ENCODE data around the gene HUWE1. TPM values are rescaled to one million over a fixed set of nuclear protein-coding genes. Genes with fewer than 3 reads are reported as not detected.
"Not testable (repeated sequence)": the region's sequence is repeated elsewhere in the genome, so short reads cannot be mapped to it uniquely, and the experiment has no call there.

Gene HUWE1
- total RNA-seq: 100 to 1,000 TPM; 544 to 560 TPM

GRCh38 chrX:53686151-53686885 lies at the start of gene HUWE1:
Gene HUWE1 (minus strand): TSS chrX:53686719. CDS start chrX:53654107, 32,612 bp downstream.
- H3K4me1 Mint-ChIP-seq (ENCODE audit: low read depth): peaks cover 12% of the 10 kb centered on the region
- CTCF ChIA-PET: interaction anchor here (0.6 to 2.2 kb wide), 4 partner anchors 28 to 1475 kb away, joined by 3 to 11 read pairs (median 6); no protein-coding TSS in a partner anchor
- peaks cover 37% of the 10 kb centered on the region for H3K36me3 Mint-ChIP-seq

DNA sequence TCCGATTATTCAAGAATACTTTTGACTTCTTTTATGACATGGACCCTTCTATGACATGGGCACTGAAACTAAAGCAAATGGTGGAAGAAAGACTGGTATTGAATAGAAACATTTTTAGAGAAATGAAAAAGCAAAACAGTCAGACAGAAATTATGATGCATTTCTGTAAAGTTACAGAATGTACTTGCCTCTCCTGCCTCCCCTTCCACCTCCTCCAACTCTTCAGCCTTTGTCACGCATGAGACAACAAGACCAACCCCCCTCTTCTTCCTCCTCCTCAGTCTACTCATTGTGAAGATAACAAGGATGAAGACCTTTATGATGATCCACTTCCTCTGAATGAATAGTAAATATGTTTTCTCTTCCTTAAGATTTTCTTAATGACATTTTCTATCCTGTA lies 46.3 kb upstream of the HUWE1 start:
- Mint-ChIP-seq H3K36me3 (peaks cover 17% of the 10 kb centered on the region), H3K27me3 (no peaks in the 10 kb centered on the region), H3K27ac (peak overlapping the region; percentile 100), H3K9me3 (no peaks in the 10 kb centered on the region), H3K4me3 (peak overlapping the region; percentile 60), H3K4me1 (ENCODE audit: low read depth) (peaks cover 67% of the 10 kb centered on the region)
- intact Hi-C loops (cut with micrococcal nuclease): loop anchor here (1.0 to 5.0 kb wide), 3 partner anchors 16 to 100 kb away; no protein-coding TSS in a partner anchor
- CTCF ChIA-PET: interaction anchor here (1.0 to 1.8 kb wide), 2 partner anchors 16 to 18 kb away, joined by 4 to 7 read pairs; no protein-coding TSS in a partner anchor
- DNase-seq: peak; percentile 56
- POLR2A ChIA-PET: interaction anchor here (1.6 to 5.3 kb wide), 3 partner anchors 16 to 49 kb away, joined by 6 to 79 read pairs (median 7); partner anchors contain the start of gene HUWE1

More at GRCh38 chrX:53686151-53686885, at the start of gene HUWE1:
- Mint-ChIP-seq H3K9me3 (no peaks in the 10 kb centered on the region), H3K4me3 (peak within 1 kb of the TSS; percentile 92), H3K27me3 (no peaks in the 10 kb centered on the region), H3K27ac (peak within 1 kb of the TSS; percentile 96)
- POLR2A ChIA-PET: interaction anchor here (0.6 to 6.3 kb wide), 13 partner anchors 8 to 953 kb away, joined by 3 to 202 read pairs (median 3); partner anchors contain the start of gene PHF8
- DNase-seq: peak; percentile 88
- intact Hi-C loops (cut with micrococcal nuclease): no loop called here

GRCh38 chrX:53729751-53730150 lies 43.2 kb upstream of the HUWE1 start:
- intact Hi-C loops (cut with micrococcal nuclease): loop anchor here (5.0 kb wide), 1 partner anchor 103 kb away; no protein-coding TSS in a partner anchor
- Mint-ChIP-seq H3K4me3 (no peak overlapping the region), H3K36me3 (peaks cover under 1% of the 10 kb centered on the region), H3K27me3 (no peaks in the 10 kb centered on the region), H3K9me3 (peaks cover under 1% of the 10 kb centered on the region), H3K27ac (peak overlapping the region; percentile 88), H3K4me1 (ENCODE audit: low read depth) (peaks cover 57% of the 10 kb centered on the region)
- ChIA-PET POLR2A (interaction anchor here (1.7 to 2.6 kb wide), 2 partner anchors 13 to 46 kb away, joined by 3 to 26 read pairs; no protein-coding TSS in a partner anchor), CTCF (no interaction called here)
- DNase-seq: no peak

DNA sequence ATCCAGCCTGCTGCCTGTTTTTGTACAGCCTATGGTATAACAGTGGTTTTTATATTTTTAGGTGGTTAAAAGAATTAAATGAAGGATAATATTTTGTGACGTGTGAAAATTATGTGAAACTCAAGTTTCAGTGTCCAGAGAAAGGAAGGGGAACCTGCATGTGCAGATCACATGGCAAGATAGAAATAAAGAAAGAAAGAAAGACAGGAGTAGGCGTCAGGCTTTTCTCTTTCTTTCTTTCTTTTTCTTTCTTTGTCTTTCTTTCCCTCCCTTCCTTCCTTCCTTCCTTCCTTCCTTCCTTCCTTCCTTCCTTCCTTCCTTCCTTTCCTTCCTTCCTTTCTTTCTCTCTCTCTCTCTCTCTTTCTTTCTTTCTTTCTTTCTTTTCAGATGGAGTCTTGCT lies 42.0 kb upstream of the HUWE1 start:
- ChIA-PET POLR2A (interaction anchor here (2.7 kb wide), 1 partner anchor 12 kb away, joined by 20 read pairs; no protein-coding TSS in a partner anchor), CTCF (no interaction called here)
- Mint-ChIP-seq H3K36me3 (peaks cover 8% of the 10 kb centered on the region), H3K27me3 (no peaks in the 10 kb centered on the region), H3K4me1 (ENCODE audit: low read depth) (peaks cover 51% of the 10 kb centered on the region), H3K9me3 (peaks cover 2% of the 10 kb centered on the region), H3K27ac (peak overlapping the region; percentile 89), H3K4me3 (no peak overlapping the region)
- intact Hi-C loops (cut with micrococcal nuclease): no loop called here
- no peak for DNase-seq

- DNase-seq: no peak
- intact Hi-C loops (cut with micrococcal nuclease): no loop called here
- Mint-ChIP-seq H3K4me3 (no peak overlapping the region), H3K27ac (peak overlapping the region; percentile 89), H3K9me3 (peaks cover 2% of the 10 kb centered on the region), H3K36me3 (peaks cover 9% of the 10 kb centered on the region), H3K27me3 (no peaks in the 10 kb centered on the region), H3K4me1 (ENCODE audit: low read depth) (peaks cover 40% of the 10 kb centered on the region)
- ChIA-PET POLR2A (interaction anchor here (1.5 kb wide), 1 partner anchor 39 kb away, joined by 3 read pairs; the partner anchor contains the start of gene HUWE1), CTCF (interaction anchor here (0.6 kb wide), 1 partner anchor 43 kb away, joined by 3 read pairs; no protein-coding TSS in a partner anchor)
Observed at GRCh38 chrX:53724872-53725271, 38.4 kb upstream of the HUWE1 start.

DNA sequence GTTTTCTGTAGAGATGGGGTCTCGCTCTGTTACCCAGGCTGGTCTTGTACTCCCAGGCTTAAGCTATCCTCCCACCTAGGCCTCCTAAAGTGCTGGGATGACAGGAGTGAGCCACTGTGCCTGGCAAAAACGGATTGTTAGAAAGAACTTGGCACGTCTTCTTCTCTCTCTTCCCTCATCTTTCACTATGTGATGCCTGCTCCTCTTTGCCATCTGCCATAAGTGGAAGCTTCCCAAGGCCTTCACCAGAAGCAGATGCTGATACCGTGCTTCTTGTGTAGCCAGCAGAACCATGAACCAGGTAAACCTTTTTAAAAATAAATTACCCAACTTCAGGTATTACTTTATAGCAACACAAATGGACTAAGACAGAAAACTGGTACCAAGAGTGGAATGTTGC lies 36.9 kb upstream of the HUWE1 start:
- CTCF ChIA-PET: no interaction called here
- intact Hi-C loops (cut with micrococcal nuclease): no loop called here
- Mint-ChIP-seq H3K4me3 (no peak overlapping the region), H3K36me3 (peaks cover 14% of the 10 kb centered on the region), H3K4me1 (ENCODE audit: low read depth) (peaks cover 33% of the 10 kb centered on the region), H3K27ac (peak overlapping the region; percentile 29), H3K27me3 (no peaks in the 10 kb centered on the region), H3K9me3 (peaks cover 2% of the 10 kb centered on the region)
- DNase-seq: no peak
- POLR2A ChIA-PET: interaction anchor here (1.5 kb wide), 1 partner anchor 37 kb away, joined by 3 read pairs; the partner anchor contains the start of gene HUWE1

DNA sequence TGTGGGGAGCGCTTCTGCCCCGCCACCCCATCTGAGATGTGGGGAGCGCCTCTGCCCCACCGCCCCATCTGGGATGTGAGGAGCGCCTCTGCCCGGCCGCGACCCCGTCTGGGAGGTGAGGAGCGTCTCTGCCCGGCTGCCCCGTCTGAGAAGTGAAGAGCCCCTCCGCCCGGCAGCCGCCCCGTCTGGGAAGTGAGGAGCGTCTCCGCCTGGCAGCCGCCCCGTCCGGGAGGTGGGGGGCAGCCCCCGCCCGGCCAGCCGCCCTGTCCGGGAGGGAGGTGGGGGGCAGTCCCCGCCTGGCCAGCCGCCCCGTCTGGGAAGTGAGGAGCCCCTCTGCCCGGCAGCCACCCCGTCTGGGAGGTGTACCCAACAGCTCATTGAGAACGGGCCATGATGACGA lies 35.1 kb upstream of the HUWE1 start:
- peaks cover 16% of the 10 kb centered on the region for H3K36me3 Mint-ChIP-seq
- H3K9me3 Mint-ChIP-seq; H3K4me3 Mint-ChIP-seq; CTCF ChIA-PET; DNase-seq; POLR2A ChIA-PET; intact Hi-C loops (cut with micrococcal nuclease); H3K27ac Mint-ChIP-seq; H3K27me3 Mint-ChIP-seq: not testable (repeated sequence)
- H3K4me1 Mint-ChIP-seq (ENCODE audit: low read depth): peaks cover 33% of the 10 kb centered on the region

GRCh38 chrX:53719666-53720065 lies 33.1 kb upstream of the HUWE1 start:
- H3K9me3 Mint-ChIP-seq, H3K27me3 Mint-ChIP-seq, CTCF ChIA-PET: not testable (repeated sequence)
- H3K27ac Mint-ChIP-seq: peak overlapping the region; percentile 100
- peak overlapping the region; percentile 80 for H3K4me3 Mint-ChIP-seq
- H3K4me1 Mint-ChIP-seq (ENCODE audit: low read depth): peaks cover 34% of the 10 kb centered on the region
- DNase-seq: peak; percentile 56
- H3K36me3 Mint-ChIP-seq: peaks cover 21% of the 10 kb centered on the region
- intact Hi-C loops (cut with micrococcal nuclease): loop anchor here (5.0 kb wide), 1 partner anchor 918 kb away; no protein-coding TSS in a partner anchor
- POLR2A ChIA-PET: interaction anchor here (7.1 kb wide), 1 partner anchor 14 kb away, joined by 79 read pairs; no protein-coding TSS in a partner anchor

- Mint-ChIP-seq H3K4me1 (ENCODE audit: low read depth) (peaks cover 34% of the 10 kb centered on the region), H3K4me3 (peak overlapping the region; percentile 80), H3K36me3 (peaks cover 23% of the 10 kb centered on the region), H3K27ac (peak overlapping the region; percentile 100), H3K27me3 (no peaks in the 10 kb centered on the region), H3K9me3 (no peaks in the 10 kb centered on the region)
- CTCF ChIA-PET: interaction anchor here (2.1 kb wide), 1 partner anchor 32 kb away, joined by 8 read pairs; the partner anchor contains the start of gene HUWE1
- POLR2A ChIA-PET: interaction anchor here (1.3 to 7.1 kb wide), 4 partner anchors 12 to 113 kb away, joined by 3 to 202 read pairs (median 52); partner anchors contain the start of gene HUWE1
- intact Hi-C loops (cut with micrococcal nuclease): loop anchor here (5.0 kb wide), 1 partner anchor 919 kb away; no protein-coding TSS in a partner anchor
- DNase-seq: no peak
Observed at GRCh38 chrX:53718073-53718472, 31.6 kb upstream of the HUWE1 start.

- peak; percentile 41 for DNase-seq
- Mint-ChIP-seq H3K4me3 (peak overlapping the region; percentile 93), H3K27me3 (no peaks in the 10 kb centered on the region), H3K27ac (peak overlapping the region; percentile 100), H3K36me3 (peaks cover 24% of the 10 kb centered on the region), H3K4me1 (ENCODE audit: low read depth) (peaks cover 32% of the 10 kb centered on the region), H3K9me3 (no peaks in the 10 kb centered on the region)
- intact Hi-C loops (cut with micrococcal nuclease): loop anchor here (5.0 kb wide), 1 partner anchor 920 kb away; no protein-coding TSS in a partner anchor
- POLR2A ChIA-PET: interaction anchor here (0.6 to 7.1 kb wide), 7 partner anchors 10 to 321 kb away, joined by 3 to 202 read pairs (median 20); partner anchors contain the start of gene HUWE1
- CTCF ChIA-PET: interaction anchor here (1.1 to 2.1 kb wide), 4 partner anchors 15 to 33 kb away, joined by 3 to 8 read pairs (median 4); partner anchors contain the start of gene HUWE1
Observed at GRCh38 chrX:53717205-53717604, 30.7 kb upstream of the HUWE1 start.

GRCh38 chrX:53716328-53717088 lies 30.0 kb upstream of the HUWE1 start:
- H3K4me1 Mint-ChIP-seq (ENCODE audit: low read depth): peaks cover 34% of the 10 kb centered on the region
- POLR2A ChIA-PET: interaction anchor here (0.6 to 7.1 kb wide), 5 partner anchors 11 to 210 kb away, joined by 6 to 202 read pairs (median 26); partner anchors contain the start of gene HUWE1

More at GRCh38 chrX:53716328-53717088, 30.0 kb upstream of the HUWE1 start:
- H3K27ac Mint-ChIP-seq: peak overlapping the region; percentile 100
- peak; percentile 78 for DNase-seq
- H3K4me3 Mint-ChIP-seq: peak overlapping the region; percentile 93
- intact Hi-C loops (cut with micrococcal nuclease): loop anchor here (1.0 to 5.0 kb wide), 5 partner anchors 11 to 921 kb away; no protein-coding TSS in a partner anchor
- no peaks in the 10 kb centered on the region for H3K9me3 Mint-ChIP-seq
- CTCF ChIA-PET: interaction anchor here (1.1 to 2.1 kb wide), 4 partner anchors 15 to 32 kb away, joined by 3 to 8 read pairs (median 4); partner anchors contain the start of gene HUWE1
- H3K36me3 Mint-ChIP-seq: peaks cover 29% of the 10 kb centered on the region
- H3K27me3 Mint-ChIP-seq: no peaks in the 10 kb centered on the region
